Sigmoid colon (tissue), 7 donors: Measurements from ENCODE around the gene GFRAL. TPM values are rescaled to one million over a fixed set of nuclear protein-coding genes. Genes with fewer than 3 reads are reported as not detected.

Experiments used
- DNase-seq: peaks from one replicate; pipeline ENCODE4 v3.0.0-alpha.2; 2019
- H3K27ac ChIP-seq, 4 donors: fragments of 200-600 bp; sonication (generic); one replicate each; pipeline ENCODE4 v1.5.1; 2016 to 2019; ENCODE audit warnings: mild to moderate bottlenecking in 1 of 4
- H3K27me3 ChIP-seq, 3 donors: fragments of 200-600 bp; sonication (generic); one replicate each; pipeline ENCODE4 v1.5.1; 2019; ENCODE audit warnings: mild to moderate bottlenecking in 1 of 3
- H3K36me3 ChIP-seq, 4 donors: fragments of 200-600 bp; sonication (generic); one replicate each; pipeline ENCODE4 v1.5.1; 2016 to 2019
- H3K4me1 ChIP-seq, 4 donors: fragments of 200-600 bp; sonication (generic); one replicate each; pipeline ENCODE4 v1.5.1; 2017 to 2019
- H3K4me3 ChIP-seq, 4 donors: fragments of 200-600 bp; sonication (generic); one replicate each; pipeline ENCODE4 v1.5.1; 2017 to 2019; ENCODE audit warnings: mild to moderate bottlenecking in 2 of 4, moderate library complexity in 1 of 4
- H3K9me3 ChIP-seq, 4 donors: fragments of 200-600 bp in 3 of 4; sonication (generic) in 3 of 4; one replicate each; pipeline versions ENCODE4 v1.5.1 to v1.6.1; 2013 to 2019
- EP300 ChIP-seq, 4 donors: sonication (generic); formaldehyde crosslinking; IDR thresholded peaks; one replicate each; pipeline ENCODE4 v1.6.1; 2017; ENCODE audit warnings: antibody characterized with exemption in 4 of 4
- POLR2A ChIP-seq, 2 donors: fragments of 450-650 bp; IDR thresholded peaks; one replicate each; pipeline ENCODE4 v1.6.1; 2016; ENCODE audit warnings: antibody characterized with exemption in 2 of 2, mild to moderate bottlenecking in 2 of 2, moderate library complexity in 2 of 2
- POLR2AphosphoS5 ChIP-seq, 4 donors: sonication (generic); formaldehyde crosslinking; IDR thresholded peaks; one replicate each; pipeline ENCODE4 v1.6.1; 2017; ENCODE audit warnings: antibody characterized with exemption in 4 of 4
- WGBS, 2 donors: extraction: QIAGEN DNeasy Blood & Tissue Kit; methylation state at CpG; one replicate each; pipeline ENCODE4 v1.1.7; 2013; 5-methylcytosine and 5-hydroxymethylcytosine counted together
- intact Hi-C: fragments of 100-400 bp; cut with DNase I; formaldehyde crosslinking; loops from one replicate; pipeline ENCODE4 v1.15.1; 2023
- polyA plus RNA-seq, 3 donors: library from polyadenylated mRNA; stranded (reverse); fragments of 200-250 nt; gene quantifications; one replicate each; pipeline ENCODE4 v1.2.3, GENCODE V29; 2013
- total RNA-seq, 4 donors: library from RNA; depleted of rRNA; stranded (reverse); fragments of >200 nt; gene quantifications; one replicate each; pipeline ENCODE4 v1.1.0, GENCODE V29; 2016
- TF ChIP-seq, protein P1 (sequence below), 4 experiments: fragments of 450-650 bp in 3 of 4; fragments of 200-600 bp in 1 of 4; IDR thresholded peaks; one replicate each; pipeline ENCODE4 v1.5.1; 2016 to 2019; ENCODE audit warnings: antibody characterized with exemption in 4 of 4, mild to moderate bottlenecking in 3 of 4, moderate library complexity in 2 of 4
- donor health status: healthy with polysubstance abuse.
- donor health status: Bipolar disorder and iron deficiency.
- donor health status: healthy.

GFRAL gene
- total and polyA plus RNA-seq, 7 donors = not detected

DNA sequence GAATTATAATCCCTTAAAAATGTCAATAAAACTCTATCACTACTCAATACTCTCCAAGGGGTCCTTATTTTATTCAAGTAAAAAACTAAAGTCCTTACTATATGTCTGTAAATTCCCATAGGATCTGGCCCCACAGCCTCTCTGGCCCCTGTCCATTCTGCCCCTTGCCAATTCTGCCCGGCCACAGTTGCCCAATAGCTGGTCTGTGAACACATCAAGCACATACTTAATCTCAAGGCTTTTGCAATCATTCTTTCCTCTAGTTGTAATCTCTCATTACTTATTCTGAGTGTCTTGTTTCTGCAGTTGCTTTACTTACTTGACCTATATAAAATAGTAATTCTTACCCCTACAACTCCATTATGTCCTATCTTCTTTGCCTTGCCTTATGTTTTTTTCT, 22.5 kb upstream of the GFRAL start:
- Histone ChIP-seq H3K36me3 (no peaks in the 10 kb centered on the region), H3K4me3 (no peak overlapping the region), H3K9me3 (peaks cover 0 to 2% (median 0%) of the 10 kb centered on the region in 4 donors), H3K4me1 (no peaks in the 10 kb centered on the region), H3K27me3 (no peaks in the 10 kb centered on the region), H3K27ac (no peak overlapping the region)
- no peak for TF ChIP-seq POLR2AphosphoS5 (IDR thresholded peaks at IDR 0.05)
- TF ChIP-seq, protein P1, sequence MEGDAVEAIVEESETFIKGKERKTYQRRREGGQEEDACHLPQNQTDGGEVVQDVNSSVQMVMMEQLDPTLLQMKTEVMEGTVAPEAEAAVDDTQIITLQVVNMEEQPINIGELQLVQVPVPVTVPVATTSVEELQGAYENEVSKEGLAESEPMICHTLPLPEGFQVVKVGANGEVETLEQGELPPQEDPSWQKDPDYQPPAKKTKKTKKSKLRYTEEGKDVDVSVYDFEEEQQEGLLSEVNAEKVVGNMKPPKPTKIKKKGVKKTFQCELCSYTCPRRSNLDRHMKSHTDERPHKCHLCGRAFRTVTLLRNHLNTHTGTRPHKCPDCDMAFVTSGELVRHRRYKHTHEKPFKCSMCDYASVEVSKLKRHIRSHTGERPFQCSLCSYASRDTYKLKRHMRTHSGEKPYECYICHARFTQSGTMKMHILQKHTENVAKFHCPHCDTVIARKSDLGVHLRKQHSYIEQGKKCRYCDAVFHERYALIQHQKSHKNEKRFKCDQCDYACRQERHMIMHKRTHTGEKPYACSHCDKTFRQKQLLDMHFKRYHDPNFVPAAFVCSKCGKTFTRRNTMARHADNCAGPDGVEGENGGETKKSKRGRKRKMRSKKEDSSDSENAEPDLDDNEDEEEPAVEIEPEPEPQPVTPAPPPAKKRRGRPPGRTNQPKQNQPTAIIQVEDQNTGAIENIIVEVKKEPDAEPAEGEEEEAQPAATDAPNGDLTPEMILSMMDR (IDR thresholded peaks at IDR 0.05) = no peak
- no peak for TF ChIP-seq EP300 (IDR thresholded peaks at IDR 0.05)
- no peak for TF ChIP-seq POLR2A (IDR thresholded peaks at IDR 0.05)
- 82 to 85% methylated on average over 1 of the region's 1 CpG for WGBS, 2 donors
- no peak for DNase-seq
- intact Hi-C loops = no loop called here

DNA sequence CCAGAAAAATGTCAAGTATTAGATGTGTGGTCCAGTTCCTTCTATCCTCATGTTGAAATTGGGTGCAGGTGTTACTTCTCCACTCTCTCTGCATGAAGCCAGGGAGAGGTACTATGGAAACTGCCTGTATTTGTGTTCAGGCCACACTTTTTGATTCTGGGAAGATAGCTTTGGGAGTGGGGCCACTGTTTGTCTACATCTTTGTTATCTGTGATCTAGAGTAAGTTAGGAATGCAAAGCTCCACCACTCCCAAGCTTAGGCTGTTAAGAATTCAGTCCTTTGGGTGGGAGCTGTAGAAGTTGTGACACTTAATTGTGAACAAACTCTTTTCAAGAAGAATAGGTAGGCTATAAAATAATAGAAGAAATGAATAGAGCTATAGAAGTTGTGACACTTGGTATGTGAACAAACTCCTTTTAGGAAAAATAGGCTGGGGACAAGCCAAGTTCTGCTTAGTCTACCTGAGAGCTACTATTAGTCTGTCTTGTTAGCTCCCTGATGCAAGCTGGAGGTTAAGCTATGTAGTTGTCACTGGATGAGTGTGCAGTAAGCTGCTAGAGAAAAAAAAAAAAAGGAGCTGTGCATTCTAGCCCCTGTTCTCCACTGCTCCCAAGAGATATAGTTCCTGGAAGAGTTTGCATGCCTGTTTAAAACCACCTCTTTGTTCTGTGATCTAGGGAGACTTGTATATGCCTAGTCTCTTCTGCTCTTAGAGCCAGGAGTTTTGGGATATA, 7.1 kb upstream of the GFRAL start:
- Histone ChIP-seq H3K36me3 (no peaks in the 10 kb centered on the region), H3K27ac (no peak overlapping the region), H3K27me3 (no peaks in the 10 kb centered on the region), H3K9me3 (no peaks in the 10 kb centered on the region), H3K4me3 (no peak overlapping the region), H3K4me1 (no peaks in the 10 kb centered on the region)
- no peak for TF ChIP-seq POLR2A (IDR thresholded peaks at IDR 0.05)
- no peak for TF ChIP-seq POLR2AphosphoS5 (IDR thresholded peaks at IDR 0.05)
- TF ChIP-seq EP300 (IDR thresholded peaks at IDR 0.05) = no peak
- intact Hi-C loops = no loop called here
- no peak for DNase-seq

DNA sequence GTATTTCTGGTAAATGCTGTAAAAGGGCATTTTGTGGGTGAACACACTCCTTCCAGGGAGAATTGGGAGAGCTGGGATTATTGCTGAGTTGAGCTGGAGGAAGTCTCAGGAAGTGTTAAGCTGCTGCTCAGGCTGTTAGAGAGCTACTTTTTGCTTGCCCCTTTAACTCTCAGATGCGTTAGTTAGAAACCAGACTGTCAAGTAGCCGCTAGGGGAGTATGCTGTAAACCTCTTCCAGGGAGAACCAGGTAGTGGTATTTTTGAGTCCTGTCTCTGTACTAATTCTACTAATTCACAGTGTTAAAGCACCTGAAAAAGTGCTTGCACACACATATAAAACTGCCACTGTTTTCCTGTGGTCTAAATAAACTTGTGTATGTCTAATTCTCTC, 6.6 kb upstream of the GFRAL start:
- intact Hi-C loops = no loop called here
- Histone ChIP-seq H3K4me1 (no peaks in the 10 kb centered on the region), H3K9me3 (no peaks in the 10 kb centered on the region), H3K27me3 (no peaks in the 10 kb centered on the region), H3K36me3 (no peaks in the 10 kb centered on the region), H3K27ac (no peak overlapping the region), H3K4me3 (no peak overlapping the region)
- WGBS, 2 donors = 36 to 46% methylated on average over 2 of the region's 2 CpGs
- TF ChIP-seq EP300 (IDR thresholded peaks at IDR 0.05) (no peak), POLR2A (IDR thresholded peaks at IDR 0.05) (no peak), POLR2AphosphoS5 (IDR thresholded peaks at IDR 0.05) (no peak)
- TF ChIP-seq, protein P1 (IDR thresholded peaks at IDR 0.05) = no peak
- no peak for DNase-seq

DNA sequence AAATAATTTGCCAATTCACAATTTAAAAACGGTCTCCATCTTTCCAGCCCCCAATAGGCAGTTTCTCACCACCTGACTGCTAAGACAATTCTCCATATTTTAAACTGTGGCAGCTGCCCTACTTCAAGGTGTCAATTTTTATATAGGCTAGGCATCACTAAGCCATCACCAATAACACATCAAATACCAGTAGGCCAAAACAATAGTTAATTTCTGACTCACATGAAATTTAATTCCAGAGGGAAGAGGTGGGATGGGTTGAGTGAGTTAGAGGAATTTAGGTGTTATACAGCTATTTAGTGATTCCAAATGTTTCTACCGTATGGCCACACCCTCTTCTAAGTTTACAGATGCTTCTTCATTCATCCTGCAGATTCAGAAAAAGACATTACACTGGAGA, 49.9 kb downstream of the GFRAL start:
- H3K9me3 ChIP-seq = peaks cover 0 to 4% (median 0%) of the 10 kb centered on the region in 4 donors
- WGBS, 2 donors = 56 to 62% methylated on average over 2 of the region's 2 CpGs
- no peaks in the 10 kb centered on the region for H3K36me3 ChIP-seq
- H3K27ac ChIP-seq = no peak overlapping the region
- H3K4me3 ChIP-seq = no peak overlapping the region
- no peak for TF ChIP-seq EP300 (IDR thresholded peaks at IDR 0.05)
- TF ChIP-seq, protein P1 (IDR thresholded peaks at IDR 0.05) = no peak
- no peak for TF ChIP-seq POLR2AphosphoS5 (IDR thresholded peaks at IDR 0.05)
- TF ChIP-seq POLR2A (IDR thresholded peaks at IDR 0.05) = no peak
- intact Hi-C loops = no loop called here
- H3K27me3 ChIP-seq = no peaks in the 10 kb centered on the region
- H3K4me1 ChIP-seq = no peaks in the 10 kb centered on the region
- DNase-seq = no peak

DNA sequence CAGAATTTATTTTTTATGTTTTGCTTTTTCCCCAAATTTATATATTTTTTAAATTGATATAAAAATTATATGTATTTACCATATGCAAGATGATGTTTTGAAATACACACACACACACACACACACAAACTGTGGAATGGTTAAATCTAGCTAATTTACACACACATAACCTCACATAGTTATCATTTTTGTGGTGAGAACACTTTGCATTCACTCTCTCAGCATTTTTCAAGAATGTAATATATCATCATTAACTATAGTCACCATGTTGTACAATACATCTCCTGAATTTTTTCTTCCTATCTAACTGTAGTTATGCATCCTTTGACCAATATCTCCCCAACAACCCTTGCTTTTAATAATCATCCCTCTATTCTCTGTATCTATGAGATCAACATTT, 52.2 kb downstream of the GFRAL start:
- no peaks in the 10 kb centered on the region for H3K36me3 ChIP-seq
- TF ChIP-seq EP300 (IDR thresholded peaks at IDR 0.05) (no peak), POLR2AphosphoS5 (IDR thresholded peaks at IDR 0.05) (no peak), POLR2A (IDR thresholded peaks at IDR 0.05) (no peak)
- TF ChIP-seq, protein P1 (IDR thresholded peaks at IDR 0.05) = no peak
- no peak overlapping the region for H3K27ac ChIP-seq
- peaks cover 0 to 4% (median 0%) of the 10 kb centered on the region in 4 donors for H3K9me3 ChIP-seq
- DNase-seq = no peak
- no peaks in the 10 kb centered on the region for H3K4me1 ChIP-seq
- intact Hi-C loops = no loop called here
- H3K27me3 ChIP-seq = no peaks in the 10 kb centered on the region
- no peak overlapping the region for H3K4me3 ChIP-seq
